Muscle of leg (tissue), 11 donors: Measurements from ENCODE around the gene USP44. TPM values are rescaled to one million over a fixed set of nuclear protein-coding genes. Genes with fewer than 3 reads are reported as not detected.

ENCODE experiments used
- DNase-seq: peaks from one replicate; pipeline ENCODE4 v3.0.0; 2013
- H3K27ac ChIP-seq: one replicate; pipeline ENCODE4 v1.5.1; 2013; ENCODE audit warnings: mild to moderate bottlenecking, low read length, control low read depth
- H3K27me3 ChIP-seq: one replicate; pipeline ENCODE4 v1.6.1; 2013; ENCODE audit warnings: low read length; ENCODE audit not compliant: control insufficient read depth, insufficient read depth
- H3K36me3 ChIP-seq: one replicate; pipeline ENCODE4 v1.6.1; 2013; ENCODE audit warnings: low read length; ENCODE audit not compliant: control insufficient read depth, insufficient read depth
- H3K4me1 ChIP-seq: one replicate; pipeline ENCODE4 v1.6.1; 2013; ENCODE audit warnings: low read length; ENCODE audit not compliant: control insufficient read depth, insufficient read depth
- H3K4me3 ChIP-seq: one replicate; pipeline ENCODE4 v1.5.1; 2013; ENCODE audit warnings: low read length, control low read depth
- H3K9me3 ChIP-seq: replicated peaks from 2 replicates; pipeline ENCODE4 v1.6.1; 2013; ENCODE audit warnings: low read depth, low read length; ENCODE audit not compliant: control insufficient read depth
- WGBS: methylation state at CpG from one replicate; pipeline ENCODE4 v1.1.5; 2013; ENCODE audit warnings: missing lambda C conversion rate; ENCODE audit not compliant: insufficient coverage; 5-methylcytosine and 5-hydroxymethylcytosine counted together
- polyA plus RNA-seq, 8 donors: library from polyadenylated mRNA; unstranded; fragments of 120-200 nt; gene quantifications; one replicate each; pipeline versions ENCODE4 v1.2.1 to v1.2.3, GENCODE V29; 2013; ENCODE audit warnings: inconsistent platforms in 1 of 8, low replicate concordance in 1 of 8; ENCODE audit not compliant: insufficient read length in 8 of 8, insufficient read depth in 1 of 8
- total RNA-seq: library from RNA; stranded (reverse); fragments of 120-200 nt; gene quantifications from one replicate; pipeline ENCODE4 v1.2.4, GENCODE V29; 2013

USP44 gene
- total and polyA plus RNA-seq, 9 donors, result 0.60 to 3.4 (median 1.2) TPM

GRCh38 chr12:95513599-95513998 lies 37.7 kb downstream of the USP44 start:
- Histone ChIP-seq H3K27ac (no peak overlapping the region), H3K36me3 (peaks cover 35% of the 10 kb centered on the region), H3K27me3 (no peaks in the 10 kb centered on the region), H3K4me1 (no peaks in the 10 kb centered on the region), H3K9me3 (no peaks in the 10 kb centered on the region), H3K4me3 (no peak overlapping the region)
- no peak for DNase-seq
- no CpG with 5 or more reads among the region's 5 CpGs for WGBS

DNA sequence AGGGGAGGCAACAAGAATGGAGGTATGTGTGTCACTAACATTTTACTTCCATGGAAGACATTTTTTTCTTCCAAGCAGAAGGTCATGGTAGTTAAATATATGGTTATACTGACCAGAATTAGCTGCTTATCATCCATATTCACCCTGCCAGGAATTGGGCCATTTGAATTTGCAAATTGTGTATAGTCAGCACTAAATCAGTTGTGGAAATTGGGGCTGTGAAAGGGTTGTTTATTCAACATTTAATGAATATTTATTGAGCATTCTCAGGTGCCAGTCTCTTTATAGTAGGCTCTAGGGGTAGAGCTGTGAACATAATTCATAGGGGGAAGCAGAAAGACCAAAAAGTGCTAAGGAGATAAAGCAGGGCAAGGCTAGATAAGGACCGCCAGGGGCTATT lies 39.3 kb downstream of the USP44 start:
- Histone ChIP-seq H3K4me3 (no peak overlapping the region), H3K4me1 (no peaks in the 10 kb centered on the region), H3K27me3 (no peaks in the 10 kb centered on the region), H3K27ac (no peak overlapping the region), H3K9me3 (no peaks in the 10 kb centered on the region), H3K36me3 (peaks cover 44% of the 10 kb centered on the region)
- WGBS, result 91% methylated on average over 1 of the region's 1 CpG
- no peak for DNase-seq

GRCh38 chr12:95509300-95509699 lies 42.0 kb downstream of the USP44 start:
- H3K27me3 ChIP-seq, result no peaks in the 10 kb centered on the region
- WGBS, result 100% methylated on average over 1 of the region's 3 CpGs
- no peak overlapping the region for H3K4me3 ChIP-seq
- H3K27ac ChIP-seq, result no peak overlapping the region
- H3K9me3 ChIP-seq, result no peaks in the 10 kb centered on the region
- peaks cover 58% of the 10 kb centered on the region for H3K36me3 ChIP-seq
- no peak for DNase-seq
- H3K4me1 ChIP-seq, result no peaks in the 10 kb centered on the region

- peak; percentile 14 for DNase-seq
- no peak overlapping the region for H3K4me3 ChIP-seq
- H3K36me3 ChIP-seq, result peaks cover 53% of the 10 kb centered on the region
- no peak overlapping the region for H3K27ac ChIP-seq
- no peaks in the 10 kb centered on the region for H3K27me3 ChIP-seq
- no peaks in the 10 kb centered on the region for H3K9me3 ChIP-seq
- WGBS, result 79% methylated on average over 4 of the region's 10 CpGs
- no peaks in the 10 kb centered on the region for H3K4me1 ChIP-seq
Measured at GRCh38 chr12:95506707-95507523, 44.4 kb downstream of the USP44 start.

- H3K27ac ChIP-seq, result no peak overlapping the region
- no peaks in the 10 kb centered on the region for H3K27me3 ChIP-seq
- H3K4me1 ChIP-seq, result no peaks in the 10 kb centered on the region
- H3K9me3 ChIP-seq, result no peaks in the 10 kb centered on the region
- peak; percentile 30 for DNase-seq
- 85% methylated on average over 5 of the region's 5 CpGs for WGBS
- H3K4me3 ChIP-seq, result no peak overlapping the region
- H3K36me3 ChIP-seq, result peaks cover 53% of the 10 kb centered on the region
Measured at GRCh38 chr12:95505039-95505438, 46.2 kb downstream of the USP44 start.

GRCh38 chr12:95504140-95504539 lies 47.1 kb downstream of the USP44 start:
- Histone ChIP-seq H3K36me3 (peaks cover 51% of the 10 kb centered on the region), H3K4me3 (no peak overlapping the region), H3K27me3 (no peaks in the 10 kb centered on the region), H3K4me1 (no peaks in the 10 kb centered on the region), H3K9me3 (no peaks in the 10 kb centered on the region), H3K27ac (no peak overlapping the region)
- 100% methylated on average over 1 of the region's 4 CpGs for WGBS
- no peak for DNase-seq

DNA sequence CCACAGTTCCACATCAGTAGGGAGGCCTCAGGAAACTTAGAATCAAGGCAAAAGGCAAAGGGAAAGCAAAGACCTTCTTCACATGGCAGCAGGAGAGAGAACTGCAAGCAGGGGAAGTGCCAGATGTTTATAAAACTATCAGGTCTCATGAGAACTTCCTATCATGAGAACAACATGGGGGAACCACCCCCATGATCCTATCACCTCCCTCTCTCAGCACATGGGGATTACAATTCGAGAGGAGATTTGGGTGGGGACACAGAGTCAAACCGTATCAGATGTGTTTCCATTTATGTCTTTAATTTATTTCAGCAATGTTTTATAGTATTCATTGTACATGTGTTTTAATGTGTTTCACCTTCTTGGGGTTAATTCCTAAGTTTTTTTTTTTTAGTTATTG lies 51.5 kb downstream of the USP44 start:
- Histone ChIP-seq H3K9me3 (no peaks in the 10 kb centered on the region), H3K36me3 (peaks cover 52% of the 10 kb centered on the region), H3K27ac (no peak overlapping the region), H3K27me3 (no peaks in the 10 kb centered on the region), H3K4me3 (no peak overlapping the region), H3K4me1 (no peaks in the 10 kb centered on the region)
- no peak for DNase-seq
- WGBS, result no CpG with 5 or more reads among the region's 2 CpGs

DNA sequence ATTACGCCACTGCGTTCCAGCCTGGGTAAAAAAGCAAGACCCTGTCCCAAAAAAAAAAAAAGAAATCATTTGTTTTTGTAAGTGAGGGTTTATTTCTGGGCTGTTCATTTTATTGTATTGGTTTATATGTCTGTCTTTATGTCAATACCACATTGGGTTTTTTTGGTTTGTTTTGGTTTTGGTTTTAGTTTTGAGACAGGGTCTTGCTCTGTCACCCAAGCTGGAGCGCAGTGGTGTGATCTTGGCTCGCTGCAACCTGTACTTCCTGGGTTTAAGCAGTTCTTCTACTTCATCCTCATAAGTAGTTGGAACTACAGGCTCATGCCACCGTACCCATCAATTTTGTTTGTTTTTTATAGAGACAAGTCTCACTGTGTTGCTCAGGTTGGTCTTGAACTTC lies 52.3 kb downstream of the USP44 start:
- DNase-seq, result no peak
- H3K27me3 ChIP-seq, result no peaks in the 10 kb centered on the region
- WGBS, result no CpG with 5 or more reads among the region's 5 CpGs
- no peak overlapping the region for H3K4me3 ChIP-seq
- no peak overlapping the region for H3K27ac ChIP-seq
- peaks cover 45% of the 10 kb centered on the region for H3K36me3 ChIP-seq
- H3K4me1 ChIP-seq, result no peaks in the 10 kb centered on the region
- no peaks in the 10 kb centered on the region for H3K9me3 ChIP-seq

GRCh38 chr12:95497031-95497430 lies 54.2 kb downstream of the USP44 start:
- no peaks in the 10 kb centered on the region for H3K9me3 ChIP-seq
- no CpG with 5 or more reads among the region's 4 CpGs for WGBS
- peaks cover 45% of the 10 kb centered on the region for H3K36me3 ChIP-seq
- H3K4me3 ChIP-seq, result no peak overlapping the region
- H3K27ac ChIP-seq, result no peak overlapping the region
- no peaks in the 10 kb centered on the region for H3K4me1 ChIP-seq
- H3K27me3 ChIP-seq, result no peaks in the 10 kb centered on the region
- no peak for DNase-seq

- DNase-seq, result no peak
- Histone ChIP-seq H3K27ac (no peak overlapping the region), H3K4me3 (no peak overlapping the region), H3K27me3 (no peaks in the 10 kb centered on the region), H3K9me3 (no peaks in the 10 kb centered on the region), H3K4me1 (no peaks in the 10 kb centered on the region), H3K36me3 (peaks cover 42% of the 10 kb centered on the region)
- no CpG with 5 or more reads among the region's 1 CpG for WGBS
Measured at GRCh38 chr12:95495433-95495832, 55.8 kb downstream of the USP44 start.
